Neuronal stem cell (in vitro differentiated cells): ENCODE data around the gene PAEP. TPM values are rescaled to one million over a fixed set of nuclear protein-coding genes. Genes with fewer than 3 reads are reported as not detected.

Source experiments
- DNase-seq: peaks from one replicate; pipeline ENCODE4 v3.0.0-alpha.2; 2013; ENCODE audit warnings: low spot score
- H2AFZ ChIP-seq: one replicate; pipeline ENCODE4 v1.6.1; 2013; ENCODE audit warnings: mild to moderate bottlenecking, low read length, inconsistent platforms
- H2AK5ac ChIP-seq: 2 replicates; pipeline ENCODE4 v1.6.1; 2013; ENCODE audit warnings: low read depth, mild to moderate bottlenecking, inconsistent platforms, low read length, moderate library complexity, mixed read lengths
- H2BK120ac ChIP-seq: 2 replicates; pipeline ENCODE4 v1.6.1; 2013; ENCODE audit warnings: low read depth, mild to moderate bottlenecking, inconsistent platforms, low read length, moderate library complexity, mixed read lengths
- H2BK12ac ChIP-seq: one replicate; pipeline ENCODE4 v1.6.1; 2013; ENCODE audit warnings: low read length, inconsistent platforms
- H2BK15ac ChIP-seq: 2 replicates; pipeline ENCODE4 v1.6.1; 2013; ENCODE audit warnings: mild to moderate bottlenecking, low read length, inconsistent platforms, mixed read lengths
- H2BK5ac ChIP-seq: one replicate; pipeline ENCODE4 v1.6.1; 2013; ENCODE audit warnings: inconsistent platforms, mild to moderate bottlenecking, low read length, moderate library complexity
- H3K14ac ChIP-seq: one replicate; pipeline ENCODE4 v1.6.1; 2013; ENCODE audit warnings: low read length, inconsistent platforms
- H3K18ac ChIP-seq: 2 replicates; pipeline ENCODE4 v1.6.1; 2013; ENCODE audit warnings: low read length, inconsistent platforms
- H3K23ac ChIP-seq: 2 replicates; pipeline ENCODE4 v1.6.1; 2013; ENCODE audit warnings: low read depth, mild to moderate bottlenecking, mixed read lengths, low read length, inconsistent platforms; ENCODE audit not compliant: poor library complexity
- H3K27ac ChIP-seq: replicated peaks from 3 replicates; pipeline ENCODE4 v1.5.1; 2013; ENCODE audit warnings: low read length, inconsistent platforms
- H3K27me3 ChIP-seq, 3 experiments: 2 replicates each; pipeline ENCODE4 v1.6.1; 2013; ENCODE audit warnings: low read length in 3 of 3, mild to moderate bottlenecking in 2 of 3, inconsistent platforms in 1 of 3, low read depth in 1 of 3, mixed read lengths in 1 of 3, moderate library complexity in 1 of 3; ENCODE audit not compliant: control insufficient read depth in 3 of 3, insufficient read depth in 3 of 3
- H3K36me3 ChIP-seq, 2 donors: replicated peaks in 1 of 2; 2 replicates each; pipeline ENCODE4 v1.6.1; 2013; ENCODE audit warnings: low read length in 2 of 2; ENCODE audit not compliant: control insufficient read depth in 2 of 2, insufficient read depth in 2 of 2
- H3K4ac ChIP-seq: 2 replicates; pipeline ENCODE4 v1.6.1; 2013; ENCODE audit warnings: inconsistent platforms, mild to moderate bottlenecking, low read length, moderate library complexity
- H3K4me1 ChIP-seq, 2 donors: 1 replicate in 1 of 2; 2 replicates in 1 of 2; pipeline ENCODE4 v1.6.1; 2013; ENCODE audit warnings: low read length in 2 of 2, low read depth in 1 of 2; ENCODE audit not compliant: control insufficient read depth in 2 of 2, insufficient read depth in 1 of 2
- H3K4me2 ChIP-seq: one replicate; pipeline ENCODE4 v1.6.1; 2013; ENCODE audit warnings: mild to moderate bottlenecking, low read length, inconsistent platforms; ENCODE audit not compliant: insufficient read depth, poor library complexity, severe bottlenecking
- H3K4me3 ChIP-seq, 2 donors: 2 replicates each; pipeline ENCODE4 v1.5.1; 2013; ENCODE audit warnings: low read length in 2 of 2, mild to moderate bottlenecking in 2 of 2, inconsistent platforms in 1 of 2, moderate library complexity in 1 of 2
- H3K79me1 ChIP-seq: one replicate; pipeline ENCODE4 v1.6.1; 2013; ENCODE audit warnings: low read depth, mild to moderate bottlenecking, inconsistent platforms, low read length, moderate library complexity
- H3K9ac ChIP-seq: one replicate; pipeline ENCODE4 v1.6.1; 2013; ENCODE audit warnings: mild to moderate bottlenecking, low read depth, low read length, inconsistent platforms; ENCODE audit not compliant: poor library complexity
- H3K9me3 ChIP-seq, 2 donors: replicated peaks in 1 of 2; 2 replicates each; pipeline versions ENCODE3 to v1.6.1; 2013; ENCODE audit warnings: low read length in 2 of 2, mild to moderate bottlenecking in 2 of 2, inconsistent platforms in 1 of 2, low read depth in 1 of 2, mixed read lengths in 1 of 2, moderate library complexity in 1 of 2; ENCODE audit not compliant: control insufficient read depth in 2 of 2, insufficient read depth in 1 of 2
- H4K8ac ChIP-seq: one replicate; pipeline ENCODE4 v1.6.1; 2013; ENCODE audit warnings: low read depth, mild to moderate bottlenecking, inconsistent platforms, low read length, moderate library complexity
- H4K91ac ChIP-seq: one replicate; pipeline ENCODE4 v1.6.1; 2013; ENCODE audit warnings: low read length, low read depth, mild to moderate bottlenecking, inconsistent platforms; ENCODE audit not compliant: poor library complexity
- WGBS, 2 donors: extraction: QIAGEN DNeasy Blood & Tissue Kit; methylation state at CpG; one replicate each; pipeline ENCODE4 v1.1.7; 2013; ENCODE audit warnings: missing lambda C conversion rate in 2 of 2, mixed read lengths in 1 of 2; ENCODE audit not compliant: insufficient read length in 2 of 2, insufficient replicate concordance in 1 of 2; ENCODE audit errors: extremely low coverage in 2 of 2; 5-methylcytosine and 5-hydroxymethylcytosine counted together
- polyA plus RNA-seq, 2 experiments: library from polyadenylated mRNA; stranded (reverse); fragments of 200-250 nt; gene quantifications; one replicate each; pipeline ENCODE4 v1.2.3, GENCODE V29; 2013

Gene PAEP
- polyA plus RNA-seq (2013, experiment 1 of 2): not detected
- not detected for polyA plus RNA-seq (2013, experiment 2 of 2)

DNA sequence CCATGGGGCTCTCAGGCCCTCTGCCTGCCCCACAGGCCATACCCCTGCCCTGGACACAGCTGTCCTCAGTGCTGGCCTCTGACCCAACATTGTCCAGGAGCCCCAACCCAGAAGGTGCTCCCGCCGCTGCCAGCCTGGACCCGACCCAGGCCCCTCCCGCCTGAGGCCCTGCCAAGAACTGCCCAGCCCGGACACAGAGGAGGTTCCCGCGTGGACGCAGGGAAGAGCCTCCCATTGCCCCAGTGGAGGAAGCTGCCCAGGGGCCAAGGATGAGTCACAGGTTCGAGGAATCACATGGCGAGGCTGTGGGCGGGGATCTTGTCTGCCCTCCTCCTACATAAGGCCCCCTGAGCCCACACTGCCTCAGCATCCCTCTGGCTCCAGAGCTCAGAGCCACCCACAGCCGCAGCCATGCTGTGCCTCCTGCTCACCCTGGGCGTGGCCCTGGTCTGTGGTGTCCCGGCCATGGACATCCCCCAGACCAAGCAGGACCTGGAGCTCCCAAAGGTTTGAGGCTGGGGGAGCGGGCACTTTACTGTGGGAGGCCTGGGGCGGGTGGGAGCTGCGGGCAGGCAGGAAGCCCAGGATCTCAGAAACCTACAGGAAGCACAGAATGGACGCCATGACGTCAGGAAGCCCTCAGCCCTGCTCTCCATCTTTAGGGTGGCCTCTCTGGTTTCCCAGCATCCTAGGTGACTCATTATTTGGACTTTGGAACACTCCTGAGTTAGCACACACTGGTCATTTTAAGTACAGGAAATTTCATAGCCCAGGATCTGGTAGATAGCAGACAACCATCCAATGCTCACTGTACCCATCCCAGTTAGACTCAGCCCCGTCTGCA is at the start of gene PAEP:
Gene PAEP (plus strand): TSS at position 366 of the 844 bp plus-strand sequence.
- H2BK12ac ChIP-seq: no peak within 1 kb of the TSS
- no peaks in the 10 kb centered on the region for H3K9me3 ChIP-seq
- H2AFZ ChIP-seq: no peak within 1 kb of the TSS
- peak within 1 kb of the TSS; percentile 43 for H4K8ac ChIP-seq
- peak within 1 kb of the TSS; percentile 75 for H2AK5ac ChIP-seq
- H2BK5ac ChIP-seq: peak within 1 kb of the TSS; percentile 61
- peaks cover 3% of the 10 kb centered on the region for H3K79me1 ChIP-seq
- WGBS, 2 donors: no CpG with 5 or more reads among the region's 20 CpGs
- peaks cover 0 to 4% of the 10 kb centered on the region in 2 donors for H3K4me1 ChIP-seq
- no peak within 1 kb of the TSS for H3K4me3 ChIP-seq
- no peaks in the 10 kb centered on the region for H3K36me3 ChIP-seq
- no peak for DNase-seq
- peak within 1 kb of the TSS; percentile 44 for H3K9ac ChIP-seq
- H3K14ac ChIP-seq: peak within 1 kb of the TSS; percentile 71
- no peak within 1 kb of the TSS for H3K27ac ChIP-seq
- H3K18ac ChIP-seq: peak within 1 kb of the TSS; percentile 57
- peaks cover 0 to 3% (median 0%) of the 10 kb centered on the region in 3 experiments for H3K27me3 ChIP-seq
- H3K4me2 ChIP-seq: no peak within 1 kb of the TSS
- no peak within 1 kb of the TSS for H2BK120ac ChIP-seq
- no peak within 1 kb of the TSS for H4K91ac ChIP-seq
- H2BK15ac ChIP-seq: peak within 1 kb of the TSS; percentile 49
- H3K4ac ChIP-seq: no peak within 1 kb of the TSS
- H3K23ac ChIP-seq: no peak within 1 kb of the TSS

DNA sequence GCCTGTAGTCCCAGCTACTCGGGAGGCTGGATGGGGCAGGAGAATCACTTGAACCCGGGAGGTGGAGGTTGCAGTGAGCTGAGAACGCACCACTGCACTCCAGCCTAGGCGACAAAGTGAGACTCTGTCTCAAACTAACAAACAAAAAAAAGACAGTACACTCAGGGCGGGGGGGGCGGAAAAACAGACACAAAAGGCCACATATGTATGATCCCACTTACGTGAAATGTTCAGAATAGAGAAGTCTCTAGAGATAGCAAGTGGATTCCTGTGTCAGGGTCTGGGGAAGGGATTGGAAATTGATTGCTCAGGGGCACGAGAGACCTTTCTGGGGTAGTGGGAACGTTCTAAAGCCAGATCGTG is 49.3 kb upstream of the PAEP start:
- H3K14ac ChIP-seq: no peak overlapping the region
- H3K27me3 ChIP-seq: no peaks in the 10 kb centered on the region
- H3K27ac ChIP-seq: no peak overlapping the region
- no peak overlapping the region for H2BK15ac ChIP-seq
- H3K4me1 ChIP-seq: peaks cover 0 to 3% of the 10 kb centered on the region in 2 donors
- H2BK120ac ChIP-seq: no peak overlapping the region
- H4K91ac ChIP-seq: no peak overlapping the region
- no peak overlapping the region for H2BK12ac ChIP-seq
- no peaks in the 10 kb centered on the region for H3K79me1 ChIP-seq
- no peak overlapping the region for H2AK5ac ChIP-seq
- peak overlapping the region; percentile 12 for H2AFZ ChIP-seq
- H3K4me2 ChIP-seq: no peak overlapping the region
- no peaks in the 10 kb centered on the region for H3K36me3 ChIP-seq
- no peak for DNase-seq
- peaks cover 0 to 3% of the 10 kb centered on the region in 2 donors for H3K9me3 ChIP-seq
- H3K4me3 ChIP-seq: no peak overlapping the region
- H2BK5ac ChIP-seq: no peak overlapping the region
- no peak overlapping the region for H3K4ac ChIP-seq
- H3K18ac ChIP-seq: no peak overlapping the region
- H4K8ac ChIP-seq: no peak overlapping the region
- no peak overlapping the region for H3K9ac ChIP-seq
- no peak overlapping the region for H3K23ac ChIP-seq
- WGBS, 2 donors: no CpG with 5 or more reads among the region's 10 CpGs

DNA sequence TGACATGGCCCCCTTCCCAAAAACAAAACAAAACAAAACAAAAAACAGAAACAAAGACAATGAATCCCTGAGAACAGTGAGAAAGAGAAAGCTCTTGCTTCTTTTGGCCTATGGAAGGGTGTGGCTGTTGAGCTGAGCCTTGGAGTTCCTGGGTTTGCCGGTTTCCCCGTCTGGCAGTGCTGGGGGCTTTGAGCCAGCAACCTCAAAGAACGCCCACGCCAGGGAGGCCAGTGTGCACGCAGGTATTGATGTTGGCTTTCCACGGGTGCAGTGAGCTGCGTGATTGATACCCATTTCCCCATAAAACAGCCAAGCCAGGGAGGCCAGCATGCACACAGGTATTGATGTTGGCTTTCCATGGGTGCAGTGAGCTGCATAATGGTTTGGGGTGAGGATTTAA is 48.7 kb upstream of the PAEP start:
- peak overlapping the region; percentile 12 for H2AFZ ChIP-seq
- H3K4me2 ChIP-seq: no peak overlapping the region
- no peak overlapping the region for H3K18ac ChIP-seq
- peaks cover 0 to 3% of the 10 kb centered on the region in 2 donors for H3K4me1 ChIP-seq
- H2BK120ac ChIP-seq: no peak overlapping the region
- no peak overlapping the region for H2BK15ac ChIP-seq
- H2BK12ac ChIP-seq: no peak overlapping the region
- WGBS, 2 donors: no CpG with 5 or more reads among the region's 7 CpGs
- no peak overlapping the region for H2AK5ac ChIP-seq
- no peaks in the 10 kb centered on the region for H3K27me3 ChIP-seq
- peak overlapping the region; percentile 78 for H3K23ac ChIP-seq
- no peak overlapping the region for H4K8ac ChIP-seq
- H3K27ac ChIP-seq: no peak overlapping the region
- H3K4me3 ChIP-seq: no peak overlapping the region
- peaks cover 0 to 3% of the 10 kb centered on the region in 2 donors for H3K9me3 ChIP-seq
- H3K36me3 ChIP-seq: no peaks in the 10 kb centered on the region
- DNase-seq: no peak
- H3K14ac ChIP-seq: no peak overlapping the region
- no peaks in the 10 kb centered on the region for H3K79me1 ChIP-seq
- H3K9ac ChIP-seq: no peak overlapping the region
- no peak overlapping the region for H3K4ac ChIP-seq
- no peak overlapping the region for H2BK5ac ChIP-seq
- H4K91ac ChIP-seq: no peak overlapping the region

DNA sequence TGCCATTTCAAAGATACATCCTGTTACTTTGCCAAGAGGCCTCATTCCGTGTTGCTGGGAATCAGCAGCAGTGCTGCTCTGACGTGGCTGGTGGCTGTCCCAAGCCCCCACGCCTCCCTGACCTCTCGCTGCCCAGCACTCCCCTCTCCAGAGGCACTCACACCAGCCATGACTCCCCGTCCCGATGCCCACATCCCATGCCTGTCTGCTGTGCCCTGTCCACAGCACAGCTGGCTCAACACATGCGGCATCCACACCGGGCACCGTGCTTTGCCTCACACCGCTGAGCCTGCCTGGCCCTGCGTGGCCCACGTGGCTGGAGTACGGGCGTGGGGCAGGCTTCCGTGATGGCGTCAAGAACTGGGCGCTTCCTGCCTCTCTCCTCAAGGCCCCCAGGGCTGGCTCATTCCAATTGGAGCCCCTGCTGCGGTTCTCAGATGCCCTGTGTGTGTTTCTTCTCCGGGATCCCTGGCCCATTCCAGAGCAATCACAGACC is 48.2 kb upstream of the PAEP start:
- H3K23ac ChIP-seq: peak overlapping the region; percentile 78
- H3K4me2 ChIP-seq: no peak overlapping the region
- peaks cover 0 to 3% of the 10 kb centered on the region in 2 donors for H3K9me3 ChIP-seq
- no CpG with 5 or more reads among the region's 19 CpGs for WGBS, 2 donors
- H3K14ac ChIP-seq: peak overlapping the region; percentile 90
- H3K4me1 ChIP-seq: peaks cover 0 to 3% of the 10 kb centered on the region in 2 donors
- peak overlapping the region; percentile 90 for H2BK15ac ChIP-seq
- H3K36me3 ChIP-seq: no peaks in the 10 kb centered on the region
- H4K8ac ChIP-seq: no peak overlapping the region
- H3K9ac ChIP-seq: peak overlapping the region; percentile 63
- H3K4me3 ChIP-seq: no peak overlapping the region
- H2BK120ac ChIP-seq: peak overlapping the region; percentile 54
- no peak overlapping the region for H3K4ac ChIP-seq
- no peak overlapping the region for H2BK12ac ChIP-seq
- H4K91ac ChIP-seq: no peak overlapping the region
- no peaks in the 10 kb centered on the region for H3K79me1 ChIP-seq
- no peak overlapping the region for H3K27ac ChIP-seq
- peak overlapping the region; percentile 32 for H2AK5ac ChIP-seq
- H2BK5ac ChIP-seq: no peak overlapping the region
- no peaks in the 10 kb centered on the region for H3K27me3 ChIP-seq
- H2AFZ ChIP-seq: no peak overlapping the region
- H3K18ac ChIP-seq: peak overlapping the region; percentile 35
- DNase-seq: no peak
